Neural progenitor cell (in vitro differentiated cells): ENCODE results near the gene ABCA7.

Experiments used
- CTCF ChIP-seq: fragments of 200-600 bp; sonication (generic); IDR thresholded peaks from 2 replicates; pipeline ENCODE4 v1.5.1; 2017; ENCODE audit warnings: antibody characterized with exemption, mild to moderate bottlenecking
- EZH2 ChIP-seq: fragments of 200-600 bp; sonication (generic); IDR thresholded peaks from 2 replicates; pipeline ENCODE4 v1.6.1; 2017; ENCODE audit warnings: antibody characterized with exemption, mild to moderate bottlenecking, moderate library complexity

- TF ChIP-seq CTCF (no peak), EZH2 (no peak)
Measured at GRCh38 chr19:1089891-1090290, 50.0 kb downstream of the ABCA7 start.
